HG02610 (cell line): ENCODE measurements around the gene PFKFB4.
"Not testable (repeated sequence)": the region's sequence is repeated elsewhere in the genome, so short reads cannot be mapped to it uniquely, and the experiment has no call there.

Experiments
- ATAC-seq: cut with Tn5 transposase; IDR thresholded peaks from one replicate; pipeline ENCODE4 v1.9.1; 2021; ENCODE audit warnings: mild to moderate bottlenecking, moderate library complexity; ENCODE audit not compliant: unreplicated experiment

Gene PFKFB4

GRCh38 chr3:48535578-48535977 lies 21.0 kb downstream of the PFKFB4 start:
- ATAC-seq, result no peak

DNA sequence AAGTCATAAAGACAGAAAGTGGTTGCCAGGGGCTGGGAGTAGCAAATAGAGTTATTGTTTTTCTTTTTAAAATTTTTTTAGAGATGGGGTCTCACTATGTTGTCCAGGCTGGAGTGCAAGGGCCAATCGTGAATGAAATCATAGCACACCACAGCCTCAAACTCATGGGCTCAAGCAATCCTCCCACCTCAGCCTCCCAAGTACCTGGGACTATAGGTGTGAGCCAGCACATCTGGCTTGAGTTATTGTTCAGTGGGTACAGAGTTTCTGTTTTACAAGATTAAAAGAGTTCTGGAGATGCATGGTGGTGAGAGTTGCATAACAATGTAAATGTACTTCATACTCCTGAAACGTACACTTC lies 23.6 kb downstream of the PFKFB4 start:
- ATAC-seq, result no peak

DNA sequence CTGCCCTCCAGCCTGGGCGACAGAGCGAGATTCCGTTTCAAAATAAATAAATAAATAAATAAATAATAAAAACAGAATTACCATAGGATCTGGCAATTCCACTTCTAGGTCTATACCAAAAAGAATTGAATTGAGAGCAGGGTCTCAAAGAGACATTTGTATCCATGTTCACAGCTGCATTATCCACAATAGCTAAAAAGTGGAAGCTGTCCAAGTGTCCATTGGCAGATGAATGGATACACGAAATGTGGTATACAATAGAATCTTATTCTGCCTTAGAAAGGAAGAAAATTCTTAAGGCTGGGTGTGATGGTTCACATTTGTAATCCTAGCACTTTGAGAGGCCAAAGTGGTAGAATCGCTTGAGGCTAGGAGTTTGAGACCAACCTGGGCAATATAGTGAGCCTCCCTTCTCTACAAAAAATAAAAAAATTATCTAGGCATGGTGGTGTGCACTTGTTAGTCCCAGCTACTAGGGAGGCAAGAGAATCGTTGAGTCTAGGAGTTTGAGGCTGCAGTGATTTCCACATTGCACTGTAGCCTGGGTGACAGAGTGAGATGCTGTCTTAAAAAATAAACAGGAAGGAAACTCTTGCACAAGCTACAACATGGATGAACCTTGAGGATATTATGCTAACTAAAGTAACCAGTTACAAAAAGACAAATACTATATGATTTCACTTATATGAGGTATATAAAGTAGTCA lies 24.2 kb downstream of the PFKFB4 start:
- ATAC-seq, result no peak

- ATAC-seq, result not testable (repeated sequence)
These were observed 25.9 kb downstream of the PFKFB4 start for GRCh38 chr3:48530701-48531100.

GRCh38 chr3:48528754-48529153 lies 27.8 kb downstream of the PFKFB4 start:
- ATAC-seq, result no peak

DNA sequence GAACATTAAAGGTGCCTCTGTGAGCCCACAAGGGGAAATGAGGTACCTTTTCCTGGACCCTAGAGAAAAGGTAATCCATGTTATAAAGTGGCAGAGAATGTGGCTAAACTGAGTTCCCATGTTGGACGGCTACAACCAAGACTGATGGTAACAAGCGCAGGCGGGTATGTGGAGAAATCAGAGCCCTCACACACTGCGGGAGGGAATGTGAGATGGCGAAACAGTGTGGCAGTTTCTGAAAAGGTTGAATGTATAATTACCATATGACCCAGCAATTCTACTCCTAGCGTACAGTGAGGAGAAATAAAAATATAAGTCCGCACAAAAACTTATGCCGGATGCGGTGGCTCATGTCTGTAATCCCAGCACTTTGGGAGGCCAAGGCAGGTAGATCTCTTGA lies 28.6 kb downstream of the PFKFB4 start:
- no peak for ATAC-seq

GRCh38 chr3:48524970-48525369 lies 31.6 kb downstream of the PFKFB4 start:
- ATAC-seq, result no peak

DNA sequence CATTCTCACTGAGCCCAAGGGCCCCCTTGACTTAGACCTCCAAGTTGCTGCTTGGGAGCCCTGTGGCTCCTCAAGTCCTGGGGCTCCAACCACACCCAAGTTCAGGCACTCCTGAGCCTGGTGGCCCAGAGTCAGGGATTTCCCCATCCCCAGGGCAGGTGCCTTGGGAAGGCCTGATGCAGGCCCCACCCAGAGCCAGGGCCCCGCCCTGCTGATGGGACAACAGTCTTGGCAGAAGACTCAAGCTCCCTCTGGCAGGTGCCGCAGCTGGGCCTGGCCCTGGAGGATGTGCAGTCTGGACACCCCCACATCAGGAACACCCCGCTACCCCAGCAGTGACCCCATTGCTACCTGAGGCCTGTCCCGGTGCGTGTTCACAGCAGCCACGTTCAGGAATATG lies 35.0 kb downstream of the PFKFB4 start:
- ATAC-seq, result no peak

- ATAC-seq, result no peak
These were observed 37.3 kb downstream of the PFKFB4 start for GRCh38 chr3:48519277-48519643.

DNA sequence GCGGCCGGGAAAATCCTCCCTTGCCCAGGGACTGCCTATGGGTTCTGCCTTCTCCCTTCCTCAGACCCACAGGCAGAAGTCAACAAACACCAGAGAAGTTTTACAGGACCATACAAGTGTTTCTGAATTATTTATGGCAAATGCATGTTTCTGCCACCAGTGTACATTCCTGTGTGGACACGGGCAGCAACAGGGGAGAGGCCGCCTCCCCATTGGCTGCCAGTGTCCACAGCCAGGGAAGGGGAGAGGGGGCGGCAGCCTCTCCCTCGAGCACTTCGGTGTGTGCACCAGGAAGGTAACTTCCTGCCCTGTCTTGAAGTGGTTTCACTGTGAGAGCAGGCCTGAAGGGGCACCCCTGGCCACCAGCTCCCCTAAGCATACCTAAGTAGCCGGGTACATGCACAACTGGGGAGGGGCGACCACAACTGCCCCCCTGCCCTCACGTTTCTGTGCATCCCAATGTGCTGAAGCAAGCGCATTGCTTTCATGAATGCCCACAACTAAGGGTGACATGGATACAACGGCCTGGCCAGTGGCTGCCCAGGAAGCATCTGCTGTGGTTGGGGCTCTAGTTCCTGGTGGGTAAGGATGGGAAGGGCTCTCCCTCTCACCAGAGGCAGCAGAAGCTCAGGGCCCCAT lies 37.8 kb downstream of the PFKFB4 start:
- no peak for ATAC-seq

- no peak for ATAC-seq
These were observed 38.5 kb downstream of the PFKFB4 start for GRCh38 chr3:48518069-48518468.

GRCh38 chr3:48516571-48516970 lies 40.0 kb downstream of the PFKFB4 start:
- ATAC-seq, result no peak

DNA sequence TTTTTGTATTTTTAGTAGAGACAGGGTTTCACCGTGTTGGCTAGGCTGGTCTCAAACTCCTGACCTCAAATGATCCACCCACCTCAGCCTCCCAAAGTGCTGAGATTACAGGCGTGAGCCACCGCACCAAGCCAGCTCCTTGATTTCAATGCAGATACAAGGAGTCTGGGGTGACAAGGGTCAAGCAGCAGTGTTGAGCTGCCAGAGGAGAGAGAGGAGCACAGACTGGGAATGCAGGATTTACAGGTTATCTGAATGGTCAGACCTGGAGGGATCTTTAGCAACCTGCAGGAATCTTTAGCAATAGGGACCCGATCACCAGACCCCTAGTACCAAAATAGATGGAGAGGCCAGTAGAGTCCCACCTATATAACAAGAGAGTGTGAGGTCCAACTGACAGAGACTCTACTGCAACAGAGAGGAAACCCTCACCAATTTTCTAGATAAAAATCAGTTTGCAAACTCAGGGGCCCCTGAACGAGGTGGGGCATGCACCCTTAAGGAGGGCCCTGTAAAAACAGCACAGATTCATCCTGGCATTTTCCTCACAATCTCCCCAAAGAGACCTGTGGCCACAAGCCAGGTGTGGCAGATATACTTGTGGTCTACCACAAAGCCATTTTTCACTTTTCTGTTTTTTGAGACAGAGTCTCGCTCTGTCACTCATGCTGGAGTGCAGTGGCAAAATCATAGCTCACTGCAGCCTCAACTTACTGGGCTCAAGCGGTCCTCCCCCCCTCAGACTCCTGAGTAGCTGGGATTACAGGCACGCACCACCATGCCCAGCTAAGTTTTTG lies 42.0 kb downstream of the PFKFB4 start:
- no peak for ATAC-seq

DNA sequence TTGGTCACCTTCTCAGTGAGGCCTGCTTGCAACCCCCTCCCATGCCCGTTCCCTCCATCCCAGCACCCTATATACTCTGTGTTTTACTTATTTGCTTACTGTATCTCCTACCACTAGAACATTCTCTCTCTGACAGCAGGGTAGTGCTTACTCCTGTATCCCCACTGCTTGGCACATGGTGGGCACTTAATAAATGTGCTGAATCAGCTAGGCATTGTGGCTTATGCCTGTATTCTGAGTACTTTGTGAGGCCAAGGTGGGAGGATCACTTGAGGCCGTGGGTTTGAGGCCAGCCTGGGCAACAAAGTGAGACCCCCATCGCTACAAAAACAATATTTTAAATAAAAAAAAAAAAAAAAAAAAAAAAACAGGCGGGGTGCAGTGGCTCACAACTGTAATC lies 45.1 kb downstream of the PFKFB4 start:
- ATAC-seq, result no peak

GRCh38 chr3:48507256-48508061 lies 49.1 kb downstream of the PFKFB4 start:
- peak; percentile 67 for ATAC-seq

- ATAC-seq, result no peak
These were observed 50.6 kb downstream of the PFKFB4 start for GRCh38 chr3:48505968-48506504.

- no peak for ATAC-seq
These were observed 51.5 kb downstream of the PFKFB4 start for GRCh38 chr3:48505146-48505545.

DNA sequence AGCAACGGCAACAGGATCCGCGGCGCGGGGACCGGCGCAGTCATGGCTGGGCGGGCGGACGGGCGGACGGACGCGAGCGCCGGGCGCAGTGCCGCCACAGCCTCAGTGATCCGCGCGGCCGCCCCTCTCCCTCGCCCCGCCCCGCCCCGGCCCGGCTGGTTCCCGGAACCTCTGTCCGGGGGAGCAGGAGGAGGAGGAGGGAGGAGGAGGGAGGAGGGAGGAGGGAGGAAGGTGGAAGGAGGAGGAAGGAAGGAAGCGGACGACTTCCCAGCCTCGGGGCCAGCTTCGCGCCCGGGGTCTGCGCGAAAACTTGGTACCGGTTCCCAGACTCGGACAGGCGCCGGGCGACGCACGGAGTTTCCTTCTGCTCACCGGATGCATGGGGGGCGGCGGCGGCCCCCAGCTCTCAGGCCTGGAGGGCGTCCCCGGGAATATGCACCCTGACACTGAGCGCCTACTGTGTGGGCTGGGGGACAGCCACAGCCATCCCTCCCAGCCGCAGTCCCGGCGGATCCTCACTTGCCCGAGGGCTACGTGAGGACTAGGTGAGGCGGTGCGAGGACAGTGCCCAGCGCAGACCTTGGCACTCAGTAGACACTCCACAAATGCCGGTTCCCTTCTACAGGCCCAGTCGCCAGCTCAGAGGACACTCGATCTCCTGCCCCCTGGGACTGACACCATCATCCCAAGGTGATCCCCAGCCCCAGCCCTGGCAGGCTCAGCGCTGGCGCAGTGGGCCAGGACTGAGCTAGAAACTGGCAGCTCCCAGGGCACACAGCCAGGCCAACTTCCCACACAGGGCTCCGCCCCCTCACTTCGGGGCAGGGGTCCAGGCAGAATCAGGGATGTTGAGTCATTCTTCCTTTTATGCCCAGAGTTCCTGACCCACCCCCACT lies 52.3 kb downstream of the PFKFB4 start, which contains the start of gene SHISA5:
Gene SHISA5 (minus strand): TSS at position 124 of the 896 bp plus-strand sequence. CDS start 80 bp downstream, at position 44.
- ATAC-seq, result no peak

DNA sequence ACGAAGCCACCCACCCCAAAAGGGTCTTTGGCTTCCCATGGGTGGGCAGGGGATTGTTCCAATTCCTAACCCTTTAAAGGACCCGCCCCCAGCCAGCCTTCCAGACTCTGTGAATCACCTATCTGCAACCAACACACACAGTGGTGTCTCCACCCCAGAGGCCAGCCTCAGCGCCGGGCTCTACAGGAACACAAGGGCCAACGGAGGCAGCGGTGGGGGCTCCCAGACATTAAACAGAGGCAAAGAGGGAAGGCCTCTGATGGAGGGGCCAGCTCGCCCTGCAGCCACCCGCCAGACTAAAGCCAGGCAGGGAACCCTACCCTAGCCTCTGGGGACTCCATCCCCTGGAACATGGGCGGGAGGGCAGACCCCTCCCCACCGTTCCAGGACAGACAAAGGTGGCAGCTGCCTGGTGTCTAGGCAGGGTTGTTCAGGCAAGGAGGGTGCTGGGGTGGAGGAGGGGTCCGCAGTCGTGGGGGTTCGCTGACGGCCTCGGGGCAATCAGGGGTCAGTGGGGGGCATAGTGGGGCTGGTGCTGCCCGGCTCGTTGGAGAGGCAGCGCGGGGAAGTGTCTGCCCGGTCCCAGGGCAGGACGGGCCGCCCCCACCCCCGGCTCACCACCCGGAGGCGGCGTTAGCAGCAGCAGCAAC lies 53.1 kb downstream of the PFKFB4 start:
- ATAC-seq, result no peak
